ENCODE data around the gene TRERF1.
A peak's percentile ranks its signal among the peaks of the same experiment; 100 is the strongest.
"Not testable (repeated sequence)": the region's sequence is repeated elsewhere in the genome, so short reads cannot be mapped to it uniquely, and the experiment has no call there.

Gene TRERF1

GRCh38 chr6:42459888-42460287, 8.2 kb upstream of the TRERF1 start:
- no peak overlapping the region for H3K27ac Mint-ChIP-seq
- no peak overlapping the region for H3K4me3 Mint-ChIP-seq

GRCh38 chr6:42454428-42454791, 2.7 kb upstream of the TRERF1 start:
- Mint-ChIP-seq H3K9me3 (no peaks in the 10 kb centered on the region), H3K4me3 (peak overlapping the region; percentile 63), H3K4me1 (ENCODE audit: low read depth) (peaks cover 21% of the 10 kb centered on the region), H3K36me3 (ENCODE audit: low read depth) (peaks cover 5% of the 10 kb centered on the region), H3K27ac (peak overlapping the region; percentile 50), H3K27me3 (ENCODE audit: low read depth) (peaks cover 6% of the 10 kb centered on the region)

More at GRCh38 chr6:42459888-42460287, 8.2 kb upstream of the TRERF1 start:
- Mint-ChIP-seq H3K4me1 (ENCODE audit: low read depth) (peaks cover 5% of the 10 kb centered on the region), H3K27me3 (ENCODE audit: low read depth) (no peaks in the 10 kb centered on the region), H3K36me3 (ENCODE audit: low read depth) (no peaks in the 10 kb centered on the region), H3K9me3 (no peaks in the 10 kb centered on the region)

GRCh38 chr6:42453654-42454427, 2.1 kb upstream of the TRERF1 start:
- Mint-ChIP-seq H3K27ac (peak overlapping the region; percentile 57), H3K36me3 (ENCODE audit: low read depth) (peaks cover 7% of the 10 kb centered on the region), H3K27me3 (ENCODE audit: low read depth) (peaks cover 6% of the 10 kb centered on the region), H3K4me1 (ENCODE audit: low read depth) (peaks cover 26% of the 10 kb centered on the region), H3K4me3 (peak overlapping the region; percentile 63), H3K9me3 (no peaks in the 10 kb centered on the region)

GRCh38 chr6:42453031-42453653, 1.4 kb upstream of the TRERF1 start:
- Mint-ChIP-seq H3K4me3 (peak overlapping the region; percentile 98), H3K36me3 (ENCODE audit: low read depth) (peaks cover 14% of the 10 kb centered on the region), H3K27ac (peak overlapping the region; percentile 57), H3K9me3 (no peaks in the 10 kb centered on the region), H3K27me3 (ENCODE audit: low read depth) (peaks cover 6% of the 10 kb centered on the region), H3K4me1 (ENCODE audit: low read depth) (peaks cover 31% of the 10 kb centered on the region)

GRCh38 chr6:42452171-42453030, 675 bp upstream of the TRERF1 start:
- Mint-ChIP-seq H3K4me3 (peak overlapping the region; percentile 98), H3K27me3 (ENCODE audit: low read depth) (peaks cover 6% of the 10 kb centered on the region), H3K27ac (peak overlapping the region; percentile 93), H3K9me3 (no peaks in the 10 kb centered on the region), H3K36me3 (ENCODE audit: low read depth) (peaks cover 20% of the 10 kb centered on the region), H3K4me1 (ENCODE audit: low read depth) (peaks cover 37% of the 10 kb centered on the region)

- Mint-ChIP-seq H3K9me3 (no peaks in the 10 kb centered on the region), H3K4me3 (peak overlapping the region; percentile 98), H3K27me3 (ENCODE audit: low read depth) (peaks cover 6% of the 10 kb centered on the region), H3K27ac (peak overlapping the region; percentile 93), H3K36me3 (ENCODE audit: low read depth) (peaks cover 27% of the 10 kb centered on the region), H3K4me1 (ENCODE audit: low read depth) (peaks cover 43% of the 10 kb centered on the region)
Observed at GRCh38 chr6:42450477-42451332, 1.0 kb downstream of the TRERF1 start.

- peaks cover 32% of the 10 kb centered on the region for H3K36me3 Mint-ChIP-seq (ENCODE audit: low read depth)
- H3K4me1 Mint-ChIP-seq (ENCODE audit: low read depth) = peaks cover 48% of the 10 kb centered on the region
- peak overlapping the region; percentile 67 for H3K27ac Mint-ChIP-seq
- peak overlapping the region; percentile 98 for H3K4me3 Mint-ChIP-seq
- H3K9me3 Mint-ChIP-seq = no peaks in the 10 kb centered on the region
- peaks cover 6% of the 10 kb centered on the region for H3K27me3 Mint-ChIP-seq (ENCODE audit: low read depth)
Observed at GRCh38 chr6:42449917-42450476, 1.7 kb downstream of the TRERF1 start.

GRCh38 chr6:42448927-42449659, 2.6 kb downstream of the TRERF1 start:
- Mint-ChIP-seq H3K9me3 (no peaks in the 10 kb centered on the region), H3K4me3 (peak overlapping the region; percentile 98), H3K27ac (no peak overlapping the region), H3K27me3 (ENCODE audit: low read depth) (peaks cover 3% of the 10 kb centered on the region), H3K4me1 (ENCODE audit: low read depth) (peaks cover 53% of the 10 kb centered on the region), H3K36me3 (ENCODE audit: low read depth) (peaks cover 38% of the 10 kb centered on the region)

- Mint-ChIP-seq H3K9me3 (no peaks in the 10 kb centered on the region), H3K4me3 (peak overlapping the region; percentile 98), H3K27me3 (ENCODE audit: low read depth) (no peaks in the 10 kb centered on the region), H3K27ac (no peak overlapping the region), H3K36me3 (ENCODE audit: low read depth) (peaks cover 38% of the 10 kb centered on the region), H3K4me1 (ENCODE audit: low read depth) (peaks cover 50% of the 10 kb centered on the region)
Observed at GRCh38 chr6:42448391-42448790, 3.3 kb downstream of the TRERF1 start.

- Mint-ChIP-seq H3K27me3 (ENCODE audit: low read depth) (no peaks in the 10 kb centered on the region), H3K9me3 (no peaks in the 10 kb centered on the region), H3K4me3 (no peak overlapping the region), H3K36me3 (ENCODE audit: low read depth) (peaks cover 41% of the 10 kb centered on the region), H3K4me1 (ENCODE audit: low read depth) (peaks cover 52% of the 10 kb centered on the region), H3K27ac (no peak overlapping the region)
Observed at GRCh38 chr6:42446996-42447395, 4.7 kb downstream of the TRERF1 start.

GRCh38 chr6:42446370-42446769, 5.4 kb downstream of the TRERF1 start:
- no peaks in the 10 kb centered on the region for H3K9me3 Mint-ChIP-seq
- no peak overlapping the region for H3K4me3 Mint-ChIP-seq
- peaks cover 55% of the 10 kb centered on the region for H3K4me1 Mint-ChIP-seq (ENCODE audit: low read depth)
- H3K27me3 Mint-ChIP-seq (ENCODE audit: low read depth) = no peaks in the 10 kb centered on the region
- H3K36me3 Mint-ChIP-seq (ENCODE audit: low read depth) = peaks cover 41% of the 10 kb centered on the region
- H3K27ac Mint-ChIP-seq = no peak overlapping the region

GRCh38 chr6:42445955-42446354, 5.8 kb downstream of the TRERF1 start:
- not testable (repeated sequence) for H3K4me3 Mint-ChIP-seq; H3K27me3 Mint-ChIP-seq (ENCODE audit: low read depth); H3K27ac Mint-ChIP-seq; H3K9me3 Mint-ChIP-seq
- H3K4me1 Mint-ChIP-seq (ENCODE audit: low read depth) = peaks cover 58% of the 10 kb centered on the region
- H3K36me3 Mint-ChIP-seq (ENCODE audit: low read depth) = peaks cover 41% of the 10 kb centered on the region
